Measurements from ENCODE around the gene SMARCD3.
A peak's percentile ranks its signal among the peaks of the same experiment; 100 is the strongest.

SMARCD3 gene

GRCh38 chr7:151260883-151261282 is 12.4 kb upstream of the SMARCD3 start:
- DNase-seq (ENCODE audit: insufficient read length, low spot score) (no peak), FAIRE-seq (no peak)
- no peak for TF ChIP-seq POLR2A (IDR thresholded peaks at IDR 0.05; ENCODE audit: low read depth, low read length)

- TF ChIP-seq POLR2A (IDR thresholded peaks at IDR 0.05; ENCODE audit: low read depth, low read length): no peak
- FAIRE-seq: no peak
- no peak for DNase-seq (ENCODE audit: insufficient read length, low spot score)
These were observed 12.0 kb upstream of the SMARCD3 start for GRCh38 chr7:151260471-151260870.

GRCh38 chr7:151257990-151258389 is 9.5 kb upstream of the SMARCD3 start:
- no peak for TF ChIP-seq POLR2A (IDR thresholded peaks at IDR 0.05; ENCODE audit: low read depth, low read length)
- FAIRE-seq: no peak

GRCh38 chr7:151256410-151257045 is 8.0 kb upstream of the SMARCD3 start:
- DNase-seq (ENCODE audit: insufficient read length, low spot score): no peak
- TF ChIP-seq POLR2A (IDR thresholded peaks at IDR 0.05; ENCODE audit: low read depth, low read length): no peak
- FAIRE-seq: no peak

More at GRCh38 chr7:151257990-151258389, 9.5 kb upstream of the SMARCD3 start:
- DNase-seq (ENCODE audit: insufficient read length, low spot score): no peak

- TF ChIP-seq POLR2A (IDR thresholded peaks at IDR 0.05; ENCODE audit: low read depth, low read length): no peak
- DNase-seq (ENCODE audit: insufficient read length, low spot score) (no peak), FAIRE-seq (no peak)
These were observed 6.9 kb upstream of the SMARCD3 start for GRCh38 chr7:151255390-151255789.

- FAIRE-seq (no peak), DNase-seq (ENCODE audit: insufficient read length, low spot score) (no peak)
- TF ChIP-seq POLR2A (IDR thresholded peaks at IDR 0.05; ENCODE audit: low read depth, low read length): no peak
These were observed 6.4 kb upstream of the SMARCD3 start for GRCh38 chr7:151254851-151255250.

GRCh38 chr7:151254316-151254715 is 5.8 kb upstream of the SMARCD3 start:
- no peak for DNase-seq (ENCODE audit: insufficient read length, low spot score)
- no peak for TF ChIP-seq POLR2A (IDR thresholded peaks at IDR 0.05; ENCODE audit: low read depth, low read length)
- no peak for FAIRE-seq

GRCh38 chr7:151252961-151253711 is 4.6 kb upstream of the SMARCD3 start:
- DNase-seq (ENCODE audit: insufficient read length, low spot score) (no peak), FAIRE-seq (no peak)
- TF ChIP-seq POLR2A (IDR thresholded peaks at IDR 0.05; ENCODE audit: low read depth, low read length): no peak

GRCh38 chr7:151252561-151252835 is 4.0 kb upstream of the SMARCD3 start:
- TF ChIP-seq POLR2A (IDR thresholded peaks at IDR 0.05; ENCODE audit: low read depth, low read length): no peak
- no peak for DNase-seq (ENCODE audit: insufficient read length, low spot score)
- no peak for FAIRE-seq

GRCh38 chr7:151251689-151252560 is 3.4 kb upstream of the SMARCD3 start:
- DNase-seq (ENCODE audit: insufficient read length, low spot score): peak; percentile 93
- TF ChIP-seq POLR2A (IDR thresholded peaks at IDR 0.05; ENCODE audit: low read depth, low read length): peak; percentile 66
- no peak for FAIRE-seq

GRCh38 chr7:151251328-151251688 is 2.8 kb upstream of the SMARCD3 start:
- TF ChIP-seq POLR2A (IDR thresholded peaks at IDR 0.05; ENCODE audit: low read depth, low read length): no peak
- FAIRE-seq: no peak
- DNase-seq (ENCODE audit: insufficient read length, low spot score): no peak

- DNase-seq (ENCODE audit: insufficient read length, low spot score): no peak
- no peak for TF ChIP-seq POLR2A (IDR thresholded peaks at IDR 0.05; ENCODE audit: low read depth, low read length)
- no peak for FAIRE-seq
These were observed 2.0 kb upstream of the SMARCD3 start for GRCh38 chr7:151250181-151251132.

- FAIRE-seq: no peak
- TF ChIP-seq POLR2A (IDR thresholded peaks at IDR 0.05; ENCODE audit: low read depth, low read length): no peak
- DNase-seq (ENCODE audit: insufficient read length, low spot score): peak; percentile 95
These were observed 1.2 kb upstream of the SMARCD3 start for GRCh38 chr7:151249732-151250072.
